ENCODE measurements around the gene RPL34. TPM values are rescaled to one million over a fixed set of nuclear protein-coding genes. Genes with fewer than 3 reads are reported as not detected.

The RPL34 gene
- total RNA-seq, 4 donors from 2014 or later: 554 to 1,152 (median 836) TPM

GRCh38 chr4:108601106-108601505 lies 19.3 kb upstream of the RPL34 start:
- no peak for TF ChIP-seq POLR2A (IDR thresholded peaks at IDR 0.05)
- no peak for TF ChIP-seq EP300 (IDR thresholded peaks at IDR 0.05)
- TF ChIP-seq CTCF (IDR thresholded peaks at IDR 0.05): no peak
- no peaks in the 10 kb centered on the region for H3K4me1 ChIP-seq
- no peak for DNase-seq (ENCODE audit: low spot score in 2 of 2)
- H3K27ac ChIP-seq: no peak overlapping the region
- peaks cover 0 to under 1% (median 0%) of the 10 kb centered on the region in 3 donors for H3K36me3 ChIP-seq
- H3K27me3 ChIP-seq: no peaks in the 10 kb centered on the region
- no peak overlapping the region for H3K4me3 ChIP-seq
- H3K9me3 ChIP-seq: no peaks in the 10 kb centered on the region
- WGBS, 2 donors: 86 to 92% methylated on average over 3 of the region's 3 CpGs

GRCh38 chr4:108601532-108601931 lies 18.8 kb upstream of the RPL34 start:
- WGBS, 2 donors: 63 to 67% methylated on average over 1 of the region's 1 CpG
- TF ChIP-seq EP300 (IDR thresholded peaks at IDR 0.05) (no peak), CTCF (IDR thresholded peaks at IDR 0.05) (no peak)
- no peaks in the 10 kb centered on the region for H3K4me1 ChIP-seq
- H3K4me3 ChIP-seq: no peak overlapping the region
- H3K36me3 ChIP-seq: no peaks in the 10 kb centered on the region
- no peaks in the 10 kb centered on the region for H3K27me3 ChIP-seq
- H3K27ac ChIP-seq: no peak overlapping the region
- peaks cover 0 to 4% (median 0%) of the 10 kb centered on the region in 4 donors for H3K9me3 ChIP-seq
- DNase-seq (ENCODE audit: low spot score in 2 of 2): no peak

- DNase-seq (ENCODE audit: low spot score in 2 of 2): no peak
- TF ChIP-seq POLR2A (IDR thresholded peaks at IDR 0.05) (no peak), CTCF (IDR thresholded peaks at IDR 0.05) (no peak), EP300 (IDR thresholded peaks at IDR 0.05) (no peak)
- Histone ChIP-seq H3K9me3 (peaks cover 0 to 5% (median 0%) of the 10 kb centered on the region in 4 donors), H3K4me3 (no peak overlapping the region), H3K27me3 (no peaks in the 10 kb centered on the region), H3K27ac (no peak overlapping the region), H3K4me1 (no peaks in the 10 kb centered on the region), H3K36me3 (no peaks in the 10 kb centered on the region)
- WGBS, 2 donors: 69 to 77% methylated on average over 3 of the region's 3 CpGs
These were observed 18.2 kb upstream of the RPL34 start for GRCh38 chr4:108602163-108602562.

GRCh38 chr4:108607079-108607815 lies 13.1 kb upstream of the RPL34 start:
- DNase-seq (ENCODE audit: low spot score in 2 of 2): no peak
- H3K9me3 ChIP-seq: peaks cover 0 to 5% (median 0%) of the 10 kb centered on the region in 4 donors
- TF ChIP-seq CTCF (IDR thresholded peaks at IDR 0.05): no peak
- TF ChIP-seq EP300 (IDR thresholded peaks at IDR 0.05): no peak
- TF ChIP-seq POLR2A (IDR thresholded peaks at IDR 0.05): no peak
- H3K4me1 ChIP-seq: peaks cover 0 to 12% (median 0%) of the 10 kb centered on the region in 4 donors
- WGBS, 2 donors: 75 to 96% methylated on average over 4 of the region's 4 CpGs
- H3K27ac ChIP-seq: no peak overlapping the region
- no peaks in the 10 kb centered on the region for H3K36me3 ChIP-seq
- H3K27me3 ChIP-seq: no peaks in the 10 kb centered on the region
- no peak overlapping the region for H3K4me3 ChIP-seq

GRCh38 chr4:108611365-108611764 lies 9.0 kb upstream of the RPL34 start:
- Histone ChIP-seq H3K4me1 (peaks cover 0 to 13% (median 0%) of the 10 kb centered on the region in 4 donors), H3K9me3 (peaks cover 0 to 11% (median 0%) of the 10 kb centered on the region in 4 donors), H3K27ac (no peak overlapping the region), H3K27me3 (no peaks in the 10 kb centered on the region), H3K4me3 (peak overlapping the region in 3 of 4 donors; percentile 10 to 37 (median 26)), H3K36me3 (peaks cover 0 to 3% (median 0%) of the 10 kb centered on the region in 3 donors)
- 33 to 37% methylated on average over 10 of the region's 10 CpGs for WGBS, 2 donors
- no peak for TF ChIP-seq EP300 (IDR thresholded peaks at IDR 0.05)
- TF ChIP-seq CTCF (IDR thresholded peaks at IDR 0.05): peak in 2 of 5 experiments; percentile 16 to 23
- TF ChIP-seq POLR2A (IDR thresholded peaks at IDR 0.05): no peak
- DNase-seq (ENCODE audit: low spot score in 2 of 2): no peak
